Astrocyte (in vitro differentiated cells and primary cell): Measurements from ENCODE around the gene MED13.

ENCODE experiments used
- EZH2 ChIP-seq: IDR thresholded peaks from 2 replicates; pipeline ENCODE4 v1.6.1; 2012; ENCODE audit warnings: mild to moderate bottlenecking, low read length, inconsistent platforms; ENCODE audit not compliant: insufficient read depth
- TF ChIP-seq, protein P1 (sequence below): IDR thresholded peaks from 2 replicates; pipeline ENCODE4 v1.5.1; 2011; ENCODE audit warnings: low read depth, mild to moderate bottlenecking, inconsistent platforms, low read length, moderate library complexity; ENCODE audit not compliant: insufficient read depth

DNA sequence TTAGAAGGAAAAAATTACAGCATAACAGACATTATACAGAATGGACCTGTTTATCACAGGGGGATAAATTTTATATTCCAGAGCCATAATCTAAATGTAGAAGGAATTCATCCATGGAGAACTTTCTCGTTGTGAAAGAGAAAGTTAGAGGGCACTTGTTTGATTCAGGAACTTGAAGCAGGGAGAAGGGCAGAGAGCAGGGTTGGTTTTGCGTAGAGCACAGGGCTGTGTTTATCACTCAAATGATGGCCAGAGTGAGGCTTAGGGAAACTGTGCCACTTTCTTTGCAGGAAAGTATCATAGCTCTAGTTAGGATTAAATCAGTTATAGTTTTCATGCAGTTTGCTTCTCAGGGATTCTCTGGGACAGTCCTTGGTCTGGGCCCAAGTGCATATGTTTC lies 29.1 kb upstream of the MED13 start:
- TF ChIP-seq, protein P1, sequence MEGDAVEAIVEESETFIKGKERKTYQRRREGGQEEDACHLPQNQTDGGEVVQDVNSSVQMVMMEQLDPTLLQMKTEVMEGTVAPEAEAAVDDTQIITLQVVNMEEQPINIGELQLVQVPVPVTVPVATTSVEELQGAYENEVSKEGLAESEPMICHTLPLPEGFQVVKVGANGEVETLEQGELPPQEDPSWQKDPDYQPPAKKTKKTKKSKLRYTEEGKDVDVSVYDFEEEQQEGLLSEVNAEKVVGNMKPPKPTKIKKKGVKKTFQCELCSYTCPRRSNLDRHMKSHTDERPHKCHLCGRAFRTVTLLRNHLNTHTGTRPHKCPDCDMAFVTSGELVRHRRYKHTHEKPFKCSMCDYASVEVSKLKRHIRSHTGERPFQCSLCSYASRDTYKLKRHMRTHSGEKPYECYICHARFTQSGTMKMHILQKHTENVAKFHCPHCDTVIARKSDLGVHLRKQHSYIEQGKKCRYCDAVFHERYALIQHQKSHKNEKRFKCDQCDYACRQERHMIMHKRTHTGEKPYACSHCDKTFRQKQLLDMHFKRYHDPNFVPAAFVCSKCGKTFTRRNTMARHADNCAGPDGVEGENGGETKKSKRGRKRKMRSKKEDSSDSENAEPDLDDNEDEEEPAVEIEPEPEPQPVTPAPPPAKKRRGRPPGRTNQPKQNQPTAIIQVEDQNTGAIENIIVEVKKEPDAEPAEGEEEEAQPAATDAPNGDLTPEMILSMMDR = no peak
- no peak for TF ChIP-seq EZH2
